ENCODE data around the gene EXT2. TPM values are rescaled to one million over a fixed set of nuclear protein-coding genes. Genes with fewer than 3 reads are reported as not detected.

Gene EXT2
- total and polyA plus RNA-seq, 10 of the 15 experiments (the other 5 are each of a cell fraction or from before 2014, with no cell fraction given), result 3.8 to 31.4 (median 17.9) TPM

GRCh38 chr11:44095506-44096359 is at the start of gene EXT2 (continued):
- TF ChIP-seq PKNOX1 (IDR thresholded peaks at IDR 0.05) (no peak), CUX1 (IDR thresholded peaks at IDR 0.05; ENCODE audit: insufficient replicate concordance, low read depth, low read length) (no peak), BMI1 (IDR thresholded peaks at IDR 0.05; ENCODE audit: borderline replicate concordance) (no peak), E2F4 (IDR thresholded peaks at IDR 0.05; ENCODE audit: low read depth, low read length) (no peak), RB1 (IDR thresholded peaks at IDR 0.05; ENCODE audit: borderline replicate concordance) (peak; percentile 76; the same call in 1 of the 2 replicates), PAX5 (IDR thresholded peaks at IDR 0.05; ENCODE audit: borderline replicate concordance, low read depth, low read length) (no peak), NFYA (IDR thresholded peaks at IDR 0.05; ENCODE audit: borderline replicate concordance, low read depth, low read length) (no peak), PRDM15 (CRISPR knock-in tag; IDR thresholded peaks at IDR 0.05) (no peak), KAT2A (conservative IDR thresholded peaks at IDR 0.05; ENCODE audit: control insufficient read depth, low read depth, low read length) (no peak), E4F1 (IDR thresholded peaks at IDR 0.05; ENCODE audit: borderline replicate concordance, partially characterized antibody) (no peak), STAT3 (IDR thresholded peaks at IDR 0.05; ENCODE audit: low read depth, low read length) (no peak), ZZZ3 (IDR thresholded peaks at IDR 0.05; ENCODE audit: control insufficient read depth, insufficient read length, low read depth) (no peak), MEF2A (IDR thresholded peaks at IDR 0.05; ENCODE audit: insufficient read depth, low read depth, low read length) (no peak), KLF5 (IDR thresholded peaks at IDR 0.05; ENCODE audit: partially characterized antibody) (no peak)

Data from GM12878 (cell line).